IPS DF 19.7 (cell line): ENCODE results near the gene MCL1.
"Not testable (repeated sequence)": the region's sequence is repeated elsewhere in the genome, so short reads cannot be mapped to it uniquely, and the experiment has no call there.

Experiments used
- DNase-seq: peaks from one replicate; pipeline ENCODE4 v3.0.0-alpha.2; 2013; ENCODE audit warnings: low read depth, low spot score

The MCL1 gene

GRCh38 chr1:150602372-150602771 lies 23.0 kb upstream of the MCL1 start:
- DNase-seq = not testable (repeated sequence)

- no peak for DNase-seq
Observed at GRCh38 chr1:150601540-150601939, 22.1 kb upstream of the MCL1 start.

GRCh38 chr1:150598346-150598745 lies 18.9 kb upstream of the MCL1 start:
- not testable (repeated sequence) for DNase-seq

- no peak for DNase-seq
Observed at GRCh38 chr1:150596976-150597375, 17.6 kb upstream of the MCL1 start.

GRCh38 chr1:150596095-150596892 lies 16.9 kb upstream of the MCL1 start:
- no peak for DNase-seq

GRCh38 chr1:150582371-150582770 lies 3.0 kb upstream of the MCL1 start:
- no peak for DNase-seq

- not testable (repeated sequence) for DNase-seq
Observed at GRCh38 chr1:150581962-150582361, 2.6 kb upstream of the MCL1 start.

GRCh38 chr1:150581437-150581836 lies 2.0 kb upstream of the MCL1 start:
- not testable (repeated sequence) for DNase-seq

GRCh38 chr1:150580966-150581365 lies 1.6 kb upstream of the MCL1 start:
- not testable (repeated sequence) for DNase-seq

- no peak for DNase-seq
Observed at GRCh38 chr1:150579945-150580642, 684 bp upstream of the MCL1 start.

- no peak for DNase-seq
Observed at GRCh38 chr1:150578272-150579109, 919 bp downstream of the MCL1 start.

- DNase-seq = no peak
Observed at GRCh38 chr1:150577557-150578271, 1.7 kb downstream of the MCL1 start.

- no peak for DNase-seq
Observed at GRCh38 chr1:150576794-150577556, 2.4 kb downstream of the MCL1 start.

GRCh38 chr1:150576367-150576711 lies 3.1 kb downstream of the MCL1 start:
- DNase-seq = no peak

GRCh38 chr1:150575518-150576366 lies 3.7 kb downstream of the MCL1 start:
- no peak for DNase-seq

- no peak for DNase-seq
Observed at GRCh38 chr1:150575072-150575489, 4.3 kb downstream of the MCL1 start.

GRCh38 chr1:150574260-150575071 lies 4.9 kb downstream of the MCL1 start:
- no peak for DNase-seq

GRCh38 chr1:150573648-150574071 lies 5.8 kb downstream of the MCL1 start:
- not testable (repeated sequence) for DNase-seq
